ENCODE results near the gene SLK.

DNA sequence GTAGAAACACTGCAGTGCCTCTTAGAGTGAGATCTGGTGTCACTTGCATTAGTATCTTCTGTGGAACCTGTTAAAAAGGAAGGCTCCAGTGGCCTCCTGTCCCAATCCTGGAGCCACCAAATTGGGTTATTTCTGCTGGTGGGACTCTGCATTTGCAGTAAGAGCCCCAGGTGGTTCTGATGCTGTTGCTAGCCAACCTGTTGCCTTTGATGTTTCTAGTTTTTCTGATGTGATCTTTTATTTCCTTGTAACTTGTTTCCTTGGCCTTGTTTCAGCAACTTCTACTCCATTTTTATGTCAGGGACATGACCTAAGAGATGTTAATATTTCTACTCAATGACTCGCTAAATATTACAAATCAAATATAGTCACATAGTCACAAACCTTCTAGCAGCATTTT lies 36.5 kb upstream of the SLK start:
- TF ChIP-seq POLR2A (IDR thresholded peaks at IDR 0.05; ENCODE audit: low read length) (no peak), GATA1 (IDR thresholded peaks at IDR 0.05; ENCODE audit: low read depth, low read length) (no peak)
